Activated CD4-positive, CD25-positive, alpha-beta regulatory T cell treated with anti-CD3 and anti-CD28 coated beads, Interleukin-2, amount 50 U/mL, for 24 hours (primary cell): ENCODE measurements around the gene CDYL2.
A peak's percentile ranks its signal among the peaks of the same experiment; 100 is the strongest.

Experiments
- ATAC-seq, 2 donors: fragments of 150-1000 bp; cut with Tn5 transposase; one replicate each; pipeline ENCODE4 v1.10.0; 2021; ENCODE audit warnings: mild to moderate bottlenecking in 1 of 2, moderate library complexity in 1 of 2

Gene CDYL2

DNA sequence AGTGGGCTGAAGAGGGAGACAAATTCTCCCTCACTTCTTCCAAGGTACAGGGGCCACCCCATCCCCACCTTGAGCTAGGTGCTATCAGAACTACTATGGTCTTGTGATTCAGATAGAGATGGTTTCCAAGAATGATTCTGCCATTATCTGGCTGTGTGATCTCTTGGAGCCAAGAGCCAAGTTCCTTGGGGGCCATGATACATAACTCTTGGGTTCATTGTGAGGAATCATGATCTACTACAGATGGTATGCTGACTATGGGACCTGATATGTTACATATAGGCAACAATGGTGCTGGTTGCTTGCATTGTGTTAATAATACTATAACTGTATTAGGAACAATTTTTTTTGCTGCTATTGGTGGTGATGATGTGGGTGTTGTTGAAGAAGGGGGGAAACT lies 217.9 kb downstream of the CDYL2 start:
- ATAC-seq: no peak

GRCh38 chr16:80585764-80586163 lies 218.6 kb downstream of the CDYL2 start:
- ATAC-seq: peak; percentile 68 to 69

DNA sequence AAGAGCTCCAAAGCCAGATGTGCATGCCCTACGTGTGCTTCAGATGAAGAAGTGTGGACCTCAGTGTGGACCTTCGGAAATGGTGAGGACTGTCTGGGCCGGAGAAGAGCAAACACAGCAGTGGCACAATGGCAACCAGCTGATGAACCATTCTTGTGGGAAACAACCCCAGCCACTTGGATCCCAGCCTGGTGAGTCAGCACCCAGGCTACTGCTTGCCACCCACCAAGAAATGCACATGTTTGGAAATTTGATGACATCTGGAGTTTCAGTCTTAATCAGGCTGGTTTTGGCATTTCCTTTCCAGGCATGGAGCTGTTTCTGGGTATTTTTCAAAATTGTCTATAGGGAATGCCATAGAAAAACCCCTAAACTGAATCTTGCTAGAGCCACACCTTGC lies 220.9 kb downstream of the CDYL2 start:
- no peak for ATAC-seq

DNA sequence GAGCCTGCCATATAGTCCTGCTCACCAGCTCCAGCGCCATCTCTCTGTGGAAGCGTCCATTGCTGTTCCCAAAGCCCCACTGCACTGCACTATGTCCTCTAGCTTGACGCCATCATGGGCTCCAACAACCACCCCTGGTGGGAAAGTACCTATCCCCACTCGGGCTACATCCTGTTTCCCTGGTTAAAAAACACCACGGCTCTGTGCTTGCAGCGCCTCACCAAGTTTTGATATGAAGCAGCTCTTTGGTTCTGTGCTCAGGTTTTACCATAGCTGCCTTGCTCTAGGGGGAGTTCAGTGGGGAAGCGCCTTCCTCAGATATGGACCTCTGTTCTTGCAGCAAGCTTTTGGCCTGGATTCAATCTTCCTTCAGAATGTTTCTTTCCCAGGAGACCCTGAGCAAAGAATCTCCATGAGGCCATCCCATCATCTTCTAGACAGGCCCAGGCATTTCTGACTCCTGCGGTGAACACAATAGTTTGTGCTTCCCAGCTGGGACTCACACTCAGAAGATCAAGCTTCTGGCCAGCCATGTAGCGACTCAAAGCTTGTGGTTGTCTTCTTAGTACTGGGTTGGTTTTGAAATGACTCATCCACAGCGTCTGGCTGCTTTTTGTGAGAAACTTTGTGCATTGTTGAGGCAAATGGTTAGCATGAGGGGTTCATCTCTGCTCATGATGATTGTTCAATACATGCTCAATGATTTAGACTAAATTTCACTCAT lies 224.1 kb downstream of the CDYL2 start:
- ATAC-seq: peak; percentile 79 to 81

GRCh38 chr16:80577485-80578280 lies 226.7 kb downstream of the CDYL2 start:
- ATAC-seq: no peak

DNA sequence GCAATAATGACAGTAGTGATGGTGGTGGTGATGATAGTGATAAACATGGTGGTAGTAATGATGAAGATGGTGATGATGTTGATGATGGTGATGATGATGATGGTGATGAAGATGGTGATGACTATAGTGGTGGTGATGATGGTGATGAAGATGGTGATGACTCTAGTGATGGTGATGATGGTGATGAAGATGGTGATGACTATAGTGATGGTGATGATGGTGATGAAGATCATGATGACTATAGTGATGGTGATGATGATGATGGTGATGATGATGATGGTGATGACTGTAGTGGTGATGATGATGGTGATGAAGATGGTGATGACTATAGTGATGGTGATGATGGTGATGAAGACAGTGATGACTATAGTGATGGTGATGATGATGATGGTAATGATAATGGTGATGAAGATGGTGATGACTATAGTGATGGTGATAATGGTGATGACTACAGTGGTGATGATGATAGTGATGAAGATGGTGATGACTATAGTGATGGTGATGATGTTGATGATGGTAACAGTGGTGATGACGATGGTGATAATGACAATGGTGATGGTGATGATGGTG lies 228.0 kb downstream of the CDYL2 start:
- ATAC-seq: peak; percentile 31 to 32

DNA sequence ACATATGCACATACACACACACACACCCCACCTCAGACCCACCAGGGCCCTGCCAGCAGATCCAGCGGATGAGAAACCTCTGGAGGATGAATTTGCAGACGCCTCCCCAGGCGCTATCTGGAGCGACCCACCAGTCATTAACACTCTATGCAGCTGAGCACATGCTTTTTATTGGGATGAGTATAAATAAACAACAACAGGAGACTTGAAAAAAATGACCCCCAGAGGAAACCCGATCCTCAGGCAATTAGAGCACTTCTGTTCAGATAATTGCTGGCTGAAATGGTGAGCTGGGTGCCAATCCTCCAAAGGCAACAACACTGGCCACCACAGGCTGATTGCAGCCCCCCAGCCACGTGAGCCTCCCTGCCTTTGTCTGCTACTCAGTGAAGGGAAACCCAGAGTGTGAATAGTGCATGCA lies 230.7 kb downstream of the CDYL2 start:
- no peak for ATAC-seq

- ATAC-seq: peak; percentile 6 to 14
These were observed 234.3 kb downstream of the CDYL2 start for GRCh38 chr16:80570106-80570478.

- peak; percentile 99 for ATAC-seq
These were observed 234.8 kb downstream of the CDYL2 start for GRCh38 chr16:80569440-80570105.

GRCh38 chr16:80564394-80564793 lies 240.0 kb downstream of the CDYL2 start:
- peak; percentile 44 for ATAC-seq

DNA sequence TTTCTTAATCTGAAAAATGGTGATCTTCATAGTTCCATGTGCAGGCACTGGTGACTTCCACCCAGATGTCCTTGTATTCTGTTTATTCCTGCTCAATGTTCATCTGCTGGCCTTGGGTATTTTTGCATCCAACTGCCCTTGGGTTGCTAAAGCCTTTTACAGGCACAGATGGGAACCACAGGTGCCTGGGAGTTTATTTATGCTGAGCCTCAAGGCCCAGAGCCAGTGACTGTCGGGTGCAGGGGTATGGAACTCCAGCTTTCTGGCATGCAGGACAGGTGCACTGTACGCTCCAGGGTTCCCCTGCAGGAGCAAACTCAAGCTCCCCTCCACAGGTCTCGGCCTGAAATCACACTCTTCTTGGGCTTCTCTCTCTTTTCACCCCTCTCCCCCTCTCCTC lies 241.3 kb downstream of the CDYL2 start:
- no peak for ATAC-seq

DNA sequence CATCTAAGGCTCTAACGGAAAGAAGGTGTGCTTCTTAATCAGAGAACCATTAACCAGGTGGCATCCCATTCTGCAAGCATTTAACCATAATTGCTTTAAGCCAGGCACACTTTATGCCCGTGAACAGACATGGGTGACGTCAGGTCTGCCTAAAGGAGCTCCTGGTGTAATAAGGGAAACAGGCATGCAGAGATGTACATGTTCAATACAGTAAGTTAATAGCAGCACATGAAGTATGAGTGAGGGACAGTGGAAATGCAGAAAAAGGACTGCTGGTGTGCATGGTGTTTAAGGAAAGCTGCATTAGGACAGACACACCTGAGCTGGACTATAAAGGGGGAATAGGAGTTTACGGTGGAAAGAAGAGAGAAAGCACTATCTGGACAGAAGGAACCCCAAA lies 245.0 kb downstream of the CDYL2 start:
- no peak for ATAC-seq

DNA sequence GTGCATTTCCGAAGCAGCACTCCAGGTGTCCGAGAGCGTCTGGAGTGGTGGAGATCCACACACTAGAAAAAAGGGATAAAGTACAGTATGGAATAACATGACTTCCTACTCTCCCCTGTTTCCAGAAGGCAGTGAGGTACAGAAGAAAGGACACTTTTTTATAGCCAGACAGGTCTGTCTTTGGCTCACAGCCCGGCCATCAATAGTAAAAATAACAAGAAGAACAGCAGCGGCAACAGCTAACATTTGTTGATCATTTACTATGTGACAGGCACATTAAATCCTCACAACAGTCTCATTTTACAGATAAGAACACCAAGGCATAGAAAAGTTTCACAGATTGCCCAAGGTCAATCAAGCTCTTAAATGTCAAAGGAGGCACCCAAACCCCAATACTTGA lies 247.4 kb downstream of the CDYL2 start:
- no peak for ATAC-seq

DNA sequence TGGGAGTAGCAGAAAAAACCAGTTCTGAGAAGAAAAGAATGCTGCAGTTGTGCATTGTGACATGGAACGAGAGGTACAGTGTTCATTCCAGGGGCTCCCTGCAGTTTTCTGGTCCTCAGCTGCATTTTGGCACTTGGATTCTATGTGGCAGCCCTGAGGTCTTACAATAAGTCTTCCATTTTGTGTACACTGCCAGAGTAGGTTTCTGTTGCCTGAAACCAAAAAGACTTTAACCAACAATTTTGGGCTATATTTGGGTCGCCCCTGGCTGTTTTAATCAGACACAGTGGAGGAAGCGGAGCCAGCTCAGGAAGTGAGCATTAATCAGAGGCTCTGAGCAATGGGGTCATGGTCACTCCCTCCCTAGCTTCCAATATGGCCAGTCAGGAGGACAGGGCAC lies 247.9 kb downstream of the CDYL2 start:
- no peak for ATAC-seq

GRCh38 chr16:80554033-80554432 lies 250.4 kb downstream of the CDYL2 start:
- ATAC-seq: no peak

DNA sequence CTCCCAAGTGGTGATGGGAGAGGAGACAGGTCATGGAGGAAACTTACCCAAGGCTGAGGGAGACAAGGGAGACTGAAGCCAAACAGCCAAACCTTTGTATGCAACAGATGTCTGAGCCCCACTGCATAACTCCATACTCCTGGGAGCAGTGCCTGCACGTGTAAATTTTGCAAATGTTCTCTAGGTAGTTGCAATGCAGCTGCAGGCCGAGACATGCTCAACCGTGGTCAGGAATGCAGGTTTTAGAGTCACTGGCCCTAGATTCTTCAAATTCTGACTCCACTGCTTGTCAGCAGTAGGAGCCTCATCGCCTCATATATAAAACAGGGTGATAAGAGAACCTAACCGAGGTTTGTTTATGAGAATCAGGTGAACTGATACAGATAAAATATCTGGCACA lies 252.1 kb downstream of the CDYL2 start:
- ATAC-seq: no peak
